Measurements from ENCODE around the gene DKK3.

Gene DKK3

GRCh38 chr11:11985016-11985715 lies 23.3 kb downstream of the DKK3 start:
- no peak for FAIRE-seq
- no peak for DNase-seq (ENCODE audit: insufficient read length, low spot score)

GRCh38 chr11:11984563-11984962 lies 23.9 kb downstream of the DKK3 start:
- no peak for DNase-seq (ENCODE audit: insufficient read length, low spot score)

GRCh38 chr11:11983427-11983826 lies 25.0 kb downstream of the DKK3 start:
- no peak for FAIRE-seq

More at GRCh38 chr11:11984563-11984962, 23.9 kb downstream of the DKK3 start:
- FAIRE-seq, result no peak

GRCh38 chr11:11982975-11983374 lies 25.5 kb downstream of the DKK3 start:
- no peak for FAIRE-seq
- no peak for DNase-seq (ENCODE audit: insufficient read length, low spot score)

More at GRCh38 chr11:11983427-11983826, 25.0 kb downstream of the DKK3 start:
- DNase-seq (ENCODE audit: insufficient read length, low spot score), result no peak

GRCh38 chr11:11982461-11982860 lies 26.0 kb downstream of the DKK3 start:
- DNase-seq (ENCODE audit: insufficient read length, low spot score) (no peak), FAIRE-seq (no peak)

GRCh38 chr11:11981840-11982239 lies 26.6 kb downstream of the DKK3 start:
- no peak for DNase-seq (ENCODE audit: insufficient read length, low spot score)
- FAIRE-seq, result no peak

- no peak for DNase-seq (ENCODE audit: insufficient read length, low spot score)
- no peak for FAIRE-seq
These were observed 27.1 kb downstream of the DKK3 start for GRCh38 chr11:11981364-11981763.

- FAIRE-seq (peak; percentile 20), DNase-seq (ENCODE audit: insufficient read length, low spot score) (no peak)
These were observed 27.6 kb downstream of the DKK3 start for GRCh38 chr11:11980841-11981308.

GRCh38 chr11:11980200-11980599 lies 28.2 kb downstream of the DKK3 start:
- no peak for FAIRE-seq
- DNase-seq (ENCODE audit: insufficient read length, low spot score), result no peak

- FAIRE-seq, result no peak
- DNase-seq (ENCODE audit: insufficient read length, low spot score), result no peak
These were observed 28.8 kb downstream of the DKK3 start for GRCh38 chr11:11979488-11980117.

GRCh38 chr11:11978792-11979487 lies 29.5 kb downstream of the DKK3 start:
- no peak for FAIRE-seq
- no peak for DNase-seq (ENCODE audit: insufficient read length, low spot score)

- no peak for DNase-seq (ENCODE audit: insufficient read length, low spot score)
- FAIRE-seq, result no peak
These were observed 30.3 kb downstream of the DKK3 start for GRCh38 chr11:11978098-11978637.

GRCh38 chr11:11977206-11977938 lies 31.1 kb downstream of the DKK3 start:
- peak; percentile 89 for DNase-seq (ENCODE audit: insufficient read length, low spot score)
- peak; percentile 86 for FAIRE-seq

- FAIRE-seq, result no peak
These were observed 31.8 kb downstream of the DKK3 start for GRCh38 chr11:11976481-11977127.

GRCh38 chr11:11975201-11976092 lies 33.0 kb downstream of the DKK3 start:
- DNase-seq (ENCODE audit: insufficient read length, low spot score) (no peak), FAIRE-seq (peak; percentile 13)

More at GRCh38 chr11:11976481-11977127, 31.8 kb downstream of the DKK3 start:
- DNase-seq (ENCODE audit: insufficient read length, low spot score), result no peak

GRCh38 chr11:11973866-11974265 lies 34.6 kb downstream of the DKK3 start:
- no peak for DNase-seq (ENCODE audit: insufficient read length, low spot score)
- FAIRE-seq, result no peak

GRCh38 chr11:11973361-11973800 lies 35.0 kb downstream of the DKK3 start:
- FAIRE-seq (no peak), DNase-seq (ENCODE audit: insufficient read length, low spot score) (no peak)

- FAIRE-seq, result no peak
- no peak for DNase-seq (ENCODE audit: insufficient read length, low spot score)
These were observed 35.6 kb downstream of the DKK3 start for GRCh38 chr11:11972730-11973341.

All from HTR-8/SVneo (cell line).